ENCODE data around the gene FLRT3.

DNA sequence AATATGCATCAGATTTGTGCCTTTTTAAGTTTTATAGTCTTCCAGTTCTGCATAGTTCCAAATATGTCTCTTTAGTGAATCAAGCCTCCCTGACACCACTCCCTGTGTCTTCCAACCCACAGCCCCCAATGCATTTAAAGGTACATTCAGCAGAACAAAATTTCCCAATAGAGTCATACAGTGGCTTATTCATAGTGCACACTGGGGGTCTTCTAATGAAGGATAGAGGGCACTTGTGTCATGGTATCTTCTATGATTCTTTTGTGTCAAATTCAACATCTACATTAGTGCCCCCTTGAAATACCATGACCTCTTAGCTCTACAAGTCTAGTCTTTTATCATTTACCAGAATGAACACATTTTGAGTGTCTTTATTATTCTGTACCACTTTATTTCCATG lies 33.8 kb downstream of the FLRT3 start:
- TF ChIP-seq POLR2A (IDR thresholded peaks at IDR 0.05), result no peak
- TF ChIP-seq, protein P1, sequence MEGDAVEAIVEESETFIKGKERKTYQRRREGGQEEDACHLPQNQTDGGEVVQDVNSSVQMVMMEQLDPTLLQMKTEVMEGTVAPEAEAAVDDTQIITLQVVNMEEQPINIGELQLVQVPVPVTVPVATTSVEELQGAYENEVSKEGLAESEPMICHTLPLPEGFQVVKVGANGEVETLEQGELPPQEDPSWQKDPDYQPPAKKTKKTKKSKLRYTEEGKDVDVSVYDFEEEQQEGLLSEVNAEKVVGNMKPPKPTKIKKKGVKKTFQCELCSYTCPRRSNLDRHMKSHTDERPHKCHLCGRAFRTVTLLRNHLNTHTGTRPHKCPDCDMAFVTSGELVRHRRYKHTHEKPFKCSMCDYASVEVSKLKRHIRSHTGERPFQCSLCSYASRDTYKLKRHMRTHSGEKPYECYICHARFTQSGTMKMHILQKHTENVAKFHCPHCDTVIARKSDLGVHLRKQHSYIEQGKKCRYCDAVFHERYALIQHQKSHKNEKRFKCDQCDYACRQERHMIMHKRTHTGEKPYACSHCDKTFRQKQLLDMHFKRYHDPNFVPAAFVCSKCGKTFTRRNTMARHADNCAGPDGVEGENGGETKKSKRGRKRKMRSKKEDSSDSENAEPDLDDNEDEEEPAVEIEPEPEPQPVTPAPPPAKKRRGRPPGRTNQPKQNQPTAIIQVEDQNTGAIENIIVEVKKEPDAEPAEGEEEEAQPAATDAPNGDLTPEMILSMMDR (IDR thresholded peaks at IDR 0.05), result no peak

Measured in ovary (tissue), 3 donors.